A549 (cell line): ENCODE data around the gene BLCAP. TPM values are rescaled to one million over a fixed set of nuclear protein-coding genes. Genes with fewer than 3 reads are reported as not detected.

Experiments used
- ATAC-seq, 2 experiments: fragments of 200-7000 bp in 1 of 2; fragments of >200 bp in 1 of 2; cut with Nextera tagmentation in 1 of 2; cut with Tn5 transposase in 1 of 2; 3 replicates each; pipeline versions ENCODE4 v1.8.0 to v1.9.1; 2018 to 2020; ENCODE audit warnings: mild to moderate bottlenecking in 1 of 2, moderate library complexity in 1 of 2
- CTCF ChIA-PET: fragments of 300-600 bp; sonication (Branson Sonifier 250); formaldehyde crosslinking; extraction: SDS; loops from one replicate; lab custom pipeline; 2021; ENCODE audit warnings: antibody characterized with exemption, inconsistent platforms; lab: Yijun Ruan, JAX
- POLR2A ChIA-PET: fragments of 350-600 bp; formaldehyde crosslinking; extraction: SDS; loops from one replicate; lab custom pipeline; 2021; ENCODE audit warnings: antibody characterized with exemption, inconsistent platforms; lab: Yijun Ruan, JAX
- DNase-seq, 2 experiments: peaks; one replicate each; pipeline versions ENCODE4 v3.0.0 to v3.0.0-alpha.2; 2011 to 2016; ENCODE audit warnings: low read depth in 1 of 2, low spot score in 1 of 2
- FAIRE-seq: peaks from 2 replicates; lab custom pipeline; 2011; peaks lifted over from hg19 to GRCh38; lab: Jason Lieb, UNC
- H3K27ac ChIP-seq, 2 experiments: fragments of >200 bp; sonication (Bioruptor Twin); formaldehyde crosslinking; 3 replicates each; pipeline ENCODE4 v1.5.1; 2016 to 2017
- H3K4me1 ChIP-seq: fragments of >200 bp; sonication (Bioruptor Twin); formaldehyde crosslinking; 3 replicates; pipeline ENCODE4 v1.6.1; 2016
- H3K4me2 ChIP-seq: fragments of >200 bp; sonication (Bioruptor Twin); formaldehyde crosslinking; 3 replicates; pipeline ENCODE4 v1.6.1; 2016
- H3K4me3 ChIP-seq: fragments of >200 bp; sonication (Bioruptor Twin); formaldehyde crosslinking; 3 replicates; pipeline ENCODE4 v1.5.1; 2016
- H3K9me3 ChIP-seq: fragments of >200 bp; sonication (Bioruptor Twin); formaldehyde crosslinking; 3 replicates; pipeline ENCODE4 v1.6.1; 2016
- BCL3 ChIP-seq: fragments of >200 bp; sonication (Bioruptor Twin); formaldehyde crosslinking; IDR thresholded peaks from 3 replicates; pipeline ENCODE4 v1.6.1; 2016
- CBX8 ChIP-seq: fragments of 200-600 bp; sonication (generic); IDR thresholded peaks from 2 replicates; pipeline ENCODE4 v1.6.1; 2016
- CTCF ChIP-seq: fragments of >200 bp; sonication (Bioruptor Twin); formaldehyde crosslinking; IDR thresholded peaks from 3 replicates; pipeline ENCODE4 v1.5.1; 2016
- EP300 ChIP-seq, 2 experiments: fragments of >200 bp; sonication (Bioruptor Twin); formaldehyde crosslinking; IDR thresholded peaks; 2 replicates in 1 of 2; 3 replicates in 1 of 2; pipeline ENCODE4 v1.6.1; 2016 to 2017
- FOSB ChIP-seq: fragments of 250-450 bp; sonication (Bioruptor Pico); IDR thresholded peaks from 2 replicates; pipeline ENCODE4 v1.5.0; 2020; ENCODE audit warnings: mild to moderate bottlenecking, moderate library complexity
- GATA3 ChIP-seq: IDR thresholded peaks from 2 replicates; pipeline ENCODE4 v1.6.1; 2012; ENCODE audit warnings: borderline replicate concordance
- HDAC2 ChIP-seq: fragments of 200-600 bp; sonication (generic); IDR thresholded peaks from 2 replicates; pipeline ENCODE4 v1.6.1; 2016
- MAFK ChIP-seq: fragments of 450-650 bp; IDR thresholded peaks from 2 replicates; pipeline ENCODE4 v1.6.1; 2014; ENCODE audit not compliant: partially characterized antibody
- RARB ChIP-seq: fragments of 250-450 bp; sonication (Bioruptor Pico); IDR thresholded peaks from 2 replicates; pipeline ENCODE4 v1.8.0; 2021; ENCODE audit warnings: mild to moderate bottlenecking, moderate library complexity
- SMC3 ChIP-seq: fragments of >200 bp; sonication (Bioruptor Twin); formaldehyde crosslinking; IDR thresholded peaks from 3 replicates; pipeline ENCODE4 v1.6.1; 2018; ENCODE audit warnings: inconsistent platforms
- ZC3H11A ChIP-seq: fragments of 450-650 bp; IDR thresholded peaks from 2 replicates; pipeline ENCODE4 v1.6.1; 2014; ENCODE audit warnings: antibody characterized with exemption, mild to moderate bottlenecking
- ZSCAN20 ChIP-seq: fragments of 250-450 bp; sonication (Bioruptor Pico); IDR thresholded peaks from 2 replicates; pipeline ENCODE4 v1.8.0; 2022; ENCODE audit warnings: mild to moderate bottlenecking, moderate library complexity
- WGBS: methylation state at CpG from one replicate; pipeline ENCODE4 v1.1.6; 2017; ENCODE audit errors: missing lambda C conversion rate; 5-methylcytosine and 5-hydroxymethylcytosine counted together
- polyA plus RNA-seq, 4 experiments: library from polyadenylated mRNA; depleted of rRNA in 3 of 4; stranded (reverse); fragments of >200 nt; fragmentation: RNase III in 1 of 4; extraction: RNeasy Plus Mini Kit Qiagen cat#74134 plus additional on column Dnase treatment in 1 of 4; gene quantifications; 2 replicates in 3 of 4; 3 replicates in 1 of 4; pipeline ENCODE4 v1.2.3, GENCODE V29; 2011 to 2017
- TF ChIP-seq, protein P1 (sequence below): fragments of 250-450 bp; sonication (Bioruptor Pico); IDR thresholded peaks from 2 replicates; pipeline ENCODE4 v1.5.0; 2021; ENCODE audit warnings: mild to moderate bottlenecking, moderate library complexity, borderline replicate concordance

Gene BLCAP
- polyA plus RNA-seq, 2 of the 4 experiments (the other 2 are of a cell fraction) = 30.3 to 49.0 TPM

GRCh38 chr20:37520419-37520955, 7.2 kb downstream of the BLCAP start:
- ChIA-PET CTCF (interaction anchor here (1.4 to 2.1 kb wide), 4 partner anchors 14 to 325 kb away, joined by 3 to 11 read pairs (median 6); no protein-coding TSS in a partner anchor), POLR2A (no interaction called here)
- no peak overlapping the region for H3K4me2 ChIP-seq
- WGBS = 95% methylated on average over 24 of the region's 24 CpGs
- ATAC-seq = no peak
- no peak overlapping the region for H3K4me3 ChIP-seq
- DNase-seq = no peak
- no peaks in the 10 kb centered on the region for H3K9me3 ChIP-seq
- H3K4me1 ChIP-seq = peaks cover 15% of the 10 kb centered on the region
- no peak overlapping the region for H3K27ac ChIP-seq
- no peak for FAIRE-seq
- TF ChIP-seq RARB (CRISPR knock-in tag) (no peak), ZSCAN20 (CRISPR knock-in tag) (no peak), GATA3 (no peak), CBX8 (no peak)

DNA sequence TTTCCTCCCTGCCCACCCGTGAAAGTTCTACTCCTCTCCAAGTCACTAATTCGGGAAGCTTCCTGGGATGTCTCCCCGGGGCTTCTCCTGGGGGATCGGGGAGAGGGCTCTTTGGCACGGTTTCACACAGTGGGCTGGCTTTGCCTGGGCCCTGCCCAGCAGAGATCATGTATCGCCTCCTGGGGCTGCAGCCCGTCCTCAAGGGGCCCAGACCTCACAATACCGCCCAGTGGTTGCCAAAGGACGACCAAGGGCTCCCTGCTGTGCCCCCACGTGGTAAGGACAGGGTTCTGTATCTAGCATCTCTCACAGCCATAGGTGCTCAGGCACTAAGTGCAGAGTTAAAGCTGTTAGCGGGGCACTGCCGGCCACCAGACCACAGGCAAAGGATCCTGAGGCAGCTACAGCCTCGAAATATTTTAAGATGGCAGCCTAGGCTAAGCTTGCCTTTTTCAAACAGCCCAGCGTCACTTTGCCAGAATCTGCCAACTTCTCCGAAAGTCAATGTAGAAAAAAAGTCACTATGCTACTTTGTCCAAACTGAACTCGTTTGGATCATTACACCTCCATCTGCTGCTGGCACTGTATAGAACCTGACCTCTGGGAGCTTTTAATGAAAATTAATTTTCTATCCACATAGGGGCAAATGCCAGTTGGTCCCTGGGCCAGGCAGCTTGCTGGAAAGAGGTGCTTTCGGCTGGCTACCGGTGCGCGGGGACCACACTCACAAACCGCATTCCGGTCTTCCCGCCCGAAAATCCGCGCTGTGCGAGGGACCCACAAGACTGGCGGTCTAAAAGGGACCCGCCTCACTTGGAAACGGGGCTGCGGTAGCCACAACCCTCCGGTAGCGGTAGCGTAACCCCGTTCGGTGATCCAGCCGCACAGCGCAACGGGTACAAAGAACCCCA, 7.9 kb downstream of the BLCAP start:
- 85% methylated on average over 38 of the region's 39 CpGs for WGBS
- DNase-seq (no peak), ATAC-seq (peak; percentile 10 to 81; a peak in 3 of 6 replicates), FAIRE-seq (no peak)
- no peak overlapping the region for H3K4me2 ChIP-seq
- H3K9me3 ChIP-seq = no peaks in the 10 kb centered on the region
- H3K4me1 ChIP-seq = peaks cover 8% of the 10 kb centered on the region; the same call in 2 of the 3 replicates
- ChIA-PET CTCF (interaction anchor here (0.6 to 2.1 kb wide), 6 partner anchors 15 to 324 kb away, joined by 3 to 11 read pairs (median 4); no protein-coding TSS in a partner anchor), POLR2A (no interaction called here)
- no peak overlapping the region for H3K27ac ChIP-seq
- TF ChIP-seq SMC3 = 0 out of 3 replicates have a peak, but pooled peaks have one; percentile 9
- TF ChIP-seq HDAC2 = no peak
- TF ChIP-seq ZSCAN20 (CRISPR knock-in tag) = no peak
- TF ChIP-seq BCL3 = no peak
- no peak for TF ChIP-seq MAFK
- TF ChIP-seq CTCF = no peak
- no peak for TF ChIP-seq ZC3H11A
- no peak for TF ChIP-seq EP300 (IDR thresholded peaks at IDR 0.05)
- no peak overlapping the region for H3K4me3 ChIP-seq

GRCh38 chr20:37518606-37519507, 8.8 kb downstream of the BLCAP start:
- no peak overlapping the region for H3K27ac ChIP-seq

More at GRCh38 chr20:37518606-37519507, 8.8 kb downstream of the BLCAP start:
- no peak for TF ChIP-seq FOSB (CRISPR knock-in tag)
- TF ChIP-seq, protein P1, sequence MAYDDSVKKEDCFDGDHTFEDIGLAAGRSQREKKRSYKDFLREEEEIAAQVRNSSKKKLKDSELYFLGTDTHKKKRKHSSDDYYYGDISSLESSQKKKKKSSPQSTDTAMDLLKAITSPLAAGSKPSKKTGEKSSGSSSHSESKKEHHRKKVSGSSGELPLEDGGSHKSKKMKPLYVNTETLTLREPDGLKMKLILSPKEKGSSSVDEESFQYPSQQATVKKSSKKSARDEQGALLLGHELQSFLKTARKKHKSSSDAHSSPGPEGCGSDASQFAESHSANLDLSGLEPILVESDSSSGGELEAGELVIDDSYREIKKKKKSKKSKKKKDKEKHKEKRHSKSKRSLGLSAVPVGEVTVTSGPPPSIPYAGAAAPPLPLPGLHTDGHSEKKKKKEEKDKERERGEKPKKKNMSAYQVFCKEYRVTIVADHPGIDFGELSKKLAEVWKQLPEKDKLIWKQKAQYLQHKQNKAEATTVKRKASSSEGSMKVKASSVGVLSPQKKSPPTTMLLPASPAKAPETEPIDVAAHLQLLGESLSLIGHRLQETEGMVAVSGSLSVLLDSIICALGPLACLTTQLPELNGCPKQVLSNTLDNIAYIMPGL (CRISPR knock-in tag) = no peak
- TF ChIP-seq, all 56 proteins: peak for 0
- CTCF ChIA-PET = interaction anchor here (0.6 to 2.1 kb wide), 5 partner anchors 15 to 298 kb away, joined by 3 to 11 read pairs (median 5); no protein-coding TSS in a partner anchor
- H3K9me3 ChIP-seq = no peaks in the 10 kb centered on the region
- no peak overlapping the region for H3K4me2 ChIP-seq
- FAIRE-seq (no peak), ATAC-seq (peak in 1 of 2 experiments; percentile 50; a peak in 3 of 6 replicates), DNase-seq (no peak)
- peaks cover 3% of the 10 kb centered on the region; the same call in 1 of the 3 replicates for H3K4me1 ChIP-seq
- WGBS = 86% methylated on average over 30 of the region's 30 CpGs
- no peak overlapping the region for H3K4me3 ChIP-seq
- POLR2A ChIA-PET = no interaction called here
